Measurements from ENCODE around the gene UTS2.

The UTS2 gene, protein sequence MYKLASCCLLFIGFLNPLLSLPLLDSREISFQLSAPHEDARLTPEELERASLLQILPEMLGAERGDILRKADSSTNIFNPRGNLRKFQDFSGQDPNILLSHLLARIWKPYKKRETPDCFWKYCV

GRCh38 chr1:7852804-7853683 lies at the start of gene UTS2:
TSS of gene UTS2 (minus strand) at chr1:7853065. CDS start at chr1:7853003, 62 bp downstream.
- Histone ChIP-seq H3K4me3 (ENCODE audit: low read depth in 1 of 2, low read length in 1 of 2) (no peak within 1 kb of the TSS), H3K27ac (no peak within 1 kb of the TSS), H3K36me3 (no peaks in the 10 kb centered on the region), H3K4me1 (ENCODE audit: control insufficient read depth in 1 of 2, insufficient read depth in 1 of 2, low read depth in 1 of 2, low read length in 1 of 2) (no peaks in the 10 kb centered on the region), H3K9me3 (no peaks in the 10 kb centered on the region), H3K27me3 (peaks cover 12% of the 10 kb centered on the region)
- TF ChIP-seq, protein P1, sequence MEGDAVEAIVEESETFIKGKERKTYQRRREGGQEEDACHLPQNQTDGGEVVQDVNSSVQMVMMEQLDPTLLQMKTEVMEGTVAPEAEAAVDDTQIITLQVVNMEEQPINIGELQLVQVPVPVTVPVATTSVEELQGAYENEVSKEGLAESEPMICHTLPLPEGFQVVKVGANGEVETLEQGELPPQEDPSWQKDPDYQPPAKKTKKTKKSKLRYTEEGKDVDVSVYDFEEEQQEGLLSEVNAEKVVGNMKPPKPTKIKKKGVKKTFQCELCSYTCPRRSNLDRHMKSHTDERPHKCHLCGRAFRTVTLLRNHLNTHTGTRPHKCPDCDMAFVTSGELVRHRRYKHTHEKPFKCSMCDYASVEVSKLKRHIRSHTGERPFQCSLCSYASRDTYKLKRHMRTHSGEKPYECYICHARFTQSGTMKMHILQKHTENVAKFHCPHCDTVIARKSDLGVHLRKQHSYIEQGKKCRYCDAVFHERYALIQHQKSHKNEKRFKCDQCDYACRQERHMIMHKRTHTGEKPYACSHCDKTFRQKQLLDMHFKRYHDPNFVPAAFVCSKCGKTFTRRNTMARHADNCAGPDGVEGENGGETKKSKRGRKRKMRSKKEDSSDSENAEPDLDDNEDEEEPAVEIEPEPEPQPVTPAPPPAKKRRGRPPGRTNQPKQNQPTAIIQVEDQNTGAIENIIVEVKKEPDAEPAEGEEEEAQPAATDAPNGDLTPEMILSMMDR (IDR thresholded peaks at IDR 0.05) = no peak

- no peak overlapping the region for H3K27ac ChIP-seq
- peaks cover 9 to 11% of the 10 kb centered on the region in 2 experiments for H3K4me1 ChIP-seq (ENCODE audit: control insufficient read depth in 1 of 2, insufficient read depth in 1 of 2, low read depth in 1 of 2, low read length in 1 of 2)
- H3K9me3 ChIP-seq = no peaks in the 10 kb centered on the region
- TF ChIP-seq, protein P1 (IDR thresholded peaks at IDR 0.05) = no peak
- H3K27me3 ChIP-seq = no peaks in the 10 kb centered on the region
- H3K36me3 ChIP-seq = no peaks in the 10 kb centered on the region
- H3K4me3 ChIP-seq (ENCODE audit: low read depth in 1 of 2, low read length in 1 of 2) = no peak overlapping the region
These were observed 46.9 kb upstream of the UTS2 start for GRCh38 chr1:7899741-7900140.

DNA sequence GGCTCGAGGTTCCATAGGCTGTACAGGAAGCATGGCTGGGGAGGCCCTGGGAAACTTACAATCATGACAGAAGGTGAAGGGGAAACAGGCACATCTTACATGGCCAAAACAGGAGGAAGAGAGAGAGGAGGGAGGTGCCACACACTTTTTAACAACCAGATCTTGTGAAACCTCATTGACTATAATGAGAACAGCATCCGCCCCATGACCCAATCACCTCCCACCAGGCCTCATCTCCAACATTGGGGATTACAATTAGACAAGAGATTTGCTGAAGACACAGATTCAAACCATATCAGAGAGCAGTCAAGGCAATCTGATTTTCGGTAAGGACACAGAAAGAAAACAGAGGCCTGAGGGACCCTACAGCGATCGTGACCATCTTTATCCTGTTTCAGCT lies 46.1 kb upstream of the UTS2 start:
- no peak overlapping the region for H3K27ac ChIP-seq
- H3K4me3 ChIP-seq (ENCODE audit: low read depth in 1 of 2, low read length in 1 of 2) = no peak overlapping the region
- no peaks in the 10 kb centered on the region for H3K36me3 ChIP-seq
- H3K9me3 ChIP-seq = no peaks in the 10 kb centered on the region
- H3K4me1 ChIP-seq (ENCODE audit: control insufficient read depth in 1 of 2, insufficient read depth in 1 of 2, low read depth in 1 of 2, low read length in 1 of 2) = peaks cover 9 to 11% of the 10 kb centered on the region in 2 experiments
- TF ChIP-seq, protein P1 (IDR thresholded peaks at IDR 0.05) = no peak
- H3K27me3 ChIP-seq = no peaks in the 10 kb centered on the region

DNA sequence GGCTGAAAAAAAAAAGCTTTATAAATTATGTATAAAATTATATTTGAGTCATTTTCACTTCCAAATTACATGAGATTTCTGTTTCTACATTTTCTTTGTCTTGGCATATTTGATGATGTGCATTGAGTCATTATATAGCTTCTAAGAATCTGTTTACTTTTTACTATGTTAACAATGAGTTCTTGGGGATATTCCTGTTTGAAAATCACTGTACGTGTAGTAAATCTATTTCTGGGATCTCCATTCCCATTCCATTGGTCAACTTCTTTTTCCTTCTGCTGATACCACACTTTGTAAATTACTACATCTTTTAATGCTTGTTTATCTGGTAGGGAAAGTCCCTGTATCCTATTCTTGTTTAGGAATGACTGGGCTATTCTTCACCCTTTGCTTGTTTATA lies 44.1 kb upstream of the UTS2 start:
- no peaks in the 10 kb centered on the region for H3K9me3 ChIP-seq
- H3K4me1 ChIP-seq (ENCODE audit: control insufficient read depth in 1 of 2, insufficient read depth in 1 of 2, low read depth in 1 of 2, low read length in 1 of 2) = peaks cover 2 to 5% of the 10 kb centered on the region in 2 experiments
- no peaks in the 10 kb centered on the region for H3K27me3 ChIP-seq
- no peaks in the 10 kb centered on the region for H3K36me3 ChIP-seq
- no peak overlapping the region for H3K4me3 ChIP-seq (ENCODE audit: low read depth in 1 of 2, low read length in 1 of 2)
- no peak overlapping the region for H3K27ac ChIP-seq
- TF ChIP-seq, protein P1 (IDR thresholded peaks at IDR 0.05) = no peak

GRCh38 chr1:7893529-7894180 lies 40.8 kb upstream of the UTS2 start:
- no peaks in the 10 kb centered on the region for H3K36me3 ChIP-seq
- H3K27ac ChIP-seq = no peak overlapping the region
- TF ChIP-seq, protein P1 (IDR thresholded peaks at IDR 0.05) = no peak
- peaks cover 10% of the 10 kb centered on the region for H3K27me3 ChIP-seq
- H3K9me3 ChIP-seq = no peaks in the 10 kb centered on the region
- no peak overlapping the region for H3K4me3 ChIP-seq (ENCODE audit: low read depth in 1 of 2, low read length in 1 of 2)
- H3K4me1 ChIP-seq (ENCODE audit: control insufficient read depth in 1 of 2, insufficient read depth in 1 of 2, low read depth in 1 of 2, low read length in 1 of 2) = no peaks in the 10 kb centered on the region
